Ammon's horn (tissue), 1 donor: Measurements from ENCODE around the gene DCAF10.
"Not testable (repeated sequence)": the region's sequence is repeated elsewhere in the genome, so short reads cannot be mapped to it uniquely, and the experiment has no call there.

ENCODE experiments used
- DNase-seq: peaks from one replicate; pipeline ENCODE4 v3.0.0-alpha.2; 2016; ENCODE audit warnings: low spot score

Gene DCAF10, protein sequence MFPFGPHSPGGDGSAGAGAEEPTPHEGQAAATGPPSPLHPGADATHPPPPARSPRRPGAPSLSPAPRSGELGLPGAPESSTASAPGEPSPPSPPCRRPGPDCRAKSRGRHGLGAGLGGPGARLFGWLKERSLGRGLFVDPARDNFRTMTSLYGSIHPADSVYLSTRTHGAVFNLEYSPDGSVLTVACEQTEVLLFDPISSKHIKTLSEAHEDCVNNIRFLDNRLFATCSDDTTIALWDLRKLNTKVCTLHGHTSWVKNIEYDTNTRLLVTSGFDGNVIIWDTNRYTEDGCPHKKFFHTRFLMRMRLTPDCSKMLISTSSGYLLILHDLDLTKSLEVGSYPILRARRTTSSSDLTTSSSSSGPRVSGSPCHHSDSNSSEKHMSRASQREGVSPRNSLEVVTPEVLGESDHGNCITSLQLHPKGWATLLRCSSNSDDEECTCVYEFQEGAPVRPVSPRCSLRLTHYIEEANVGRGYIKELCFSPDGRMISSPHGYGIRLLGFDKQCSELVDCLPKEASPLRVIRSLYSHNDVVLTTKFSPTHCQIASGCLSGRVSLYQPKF

DNA sequence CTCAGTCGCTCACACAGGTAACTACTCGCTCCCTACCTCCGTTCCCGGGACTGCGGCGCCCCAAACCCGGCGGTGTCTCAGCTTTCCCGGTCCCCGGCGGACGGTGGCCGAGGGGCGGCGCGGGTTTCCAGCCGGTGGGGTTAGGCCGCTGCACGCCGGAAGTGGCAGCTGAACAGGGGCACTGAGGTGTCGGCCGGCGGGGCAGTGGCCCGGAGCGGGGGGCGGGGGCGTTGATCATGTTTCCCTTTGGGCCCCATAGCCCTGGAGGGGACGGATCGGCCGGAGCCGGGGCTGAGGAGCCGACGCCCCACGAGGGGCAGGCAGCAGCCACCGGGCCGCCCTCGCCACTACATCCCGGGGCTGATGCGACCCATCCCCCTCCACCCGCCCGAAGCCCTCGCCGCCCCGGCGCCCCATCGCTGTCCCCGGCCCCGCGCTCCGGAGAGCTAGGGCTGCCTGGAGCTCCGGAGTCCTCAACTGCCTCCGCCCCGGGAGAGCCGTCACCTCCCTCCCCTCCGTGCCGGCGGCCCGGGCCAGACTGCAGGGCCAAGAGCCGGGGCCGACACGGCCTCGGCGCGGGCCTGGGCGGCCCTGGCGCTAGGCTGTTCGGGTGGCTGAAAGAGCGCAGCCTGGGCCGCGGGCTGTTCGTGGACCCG, at the start of gene DCAF10:
Gene DCAF10, plus strand, starts transcription at position 167 of the 656 bp plus-strand sequence. Its CDS starts 70 bp downstream, at position 237.
- DNase-seq = peak; percentile 79

DNA sequence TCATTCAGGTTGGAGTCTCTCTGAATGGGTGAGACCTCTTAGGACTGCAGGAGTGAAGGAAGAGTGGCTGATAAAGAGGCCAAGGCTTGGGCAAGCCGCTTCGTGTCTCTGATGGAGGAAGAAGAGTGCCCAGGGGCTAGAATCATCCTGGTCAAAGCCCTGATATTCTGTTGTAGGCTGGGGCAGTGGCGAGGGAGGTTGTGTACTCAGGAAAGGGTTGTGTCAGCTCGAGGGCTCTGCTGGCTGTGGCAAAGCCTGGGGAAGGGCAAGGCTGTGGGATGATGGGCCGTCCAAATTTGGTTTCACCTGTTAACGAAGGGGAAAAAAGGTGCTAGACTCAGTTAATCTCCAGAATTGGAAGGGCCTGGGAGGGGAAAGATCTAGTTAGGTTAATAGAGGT, 49.4 kb upstream of the DCAF10 start:
- no peak for DNase-seq

DNA sequence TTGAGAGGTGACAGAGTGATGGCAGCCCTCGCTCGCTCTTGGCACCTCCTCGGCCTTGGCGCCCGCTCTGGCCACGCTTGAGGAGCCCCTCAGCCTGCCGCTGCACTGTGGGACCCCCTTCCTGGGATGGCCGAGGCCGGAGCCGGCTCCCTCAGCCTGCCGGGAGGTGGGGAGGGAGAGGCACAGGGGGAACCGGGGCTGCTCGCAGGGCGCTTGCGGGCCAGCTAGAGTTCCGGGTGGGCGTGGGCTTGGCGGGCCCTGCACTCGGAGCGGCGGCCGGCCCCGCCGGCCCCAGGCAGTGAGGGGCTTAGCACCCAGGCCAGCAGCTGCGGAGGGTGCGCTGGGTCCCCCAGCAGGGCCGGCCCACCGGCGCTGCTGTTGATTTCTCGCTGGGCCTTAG, 48.9 kb upstream of the DCAF10 start:
- not testable (repeated sequence) for DNase-seq

DNA sequence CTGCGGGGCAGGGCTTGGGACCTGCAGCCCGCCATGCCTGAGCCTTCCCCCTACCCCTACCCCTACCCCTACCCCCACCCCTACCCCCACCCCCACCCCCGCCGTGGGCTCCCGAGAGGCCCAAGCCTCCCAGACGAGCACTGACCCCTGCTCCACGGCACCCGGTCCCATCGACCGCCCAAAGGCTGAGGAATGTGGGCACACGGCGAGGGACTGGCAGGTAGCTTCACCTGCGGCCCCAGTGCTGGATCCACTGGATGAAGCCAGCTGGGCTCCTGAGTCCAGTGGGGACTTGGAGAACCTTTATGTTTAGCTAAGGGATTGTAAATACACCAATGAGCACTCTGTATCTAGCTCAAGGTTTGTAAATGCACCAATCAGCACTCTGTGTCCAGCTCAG, 48.5 kb upstream of the DCAF10 start:
- not testable (repeated sequence) for DNase-seq

DNA sequence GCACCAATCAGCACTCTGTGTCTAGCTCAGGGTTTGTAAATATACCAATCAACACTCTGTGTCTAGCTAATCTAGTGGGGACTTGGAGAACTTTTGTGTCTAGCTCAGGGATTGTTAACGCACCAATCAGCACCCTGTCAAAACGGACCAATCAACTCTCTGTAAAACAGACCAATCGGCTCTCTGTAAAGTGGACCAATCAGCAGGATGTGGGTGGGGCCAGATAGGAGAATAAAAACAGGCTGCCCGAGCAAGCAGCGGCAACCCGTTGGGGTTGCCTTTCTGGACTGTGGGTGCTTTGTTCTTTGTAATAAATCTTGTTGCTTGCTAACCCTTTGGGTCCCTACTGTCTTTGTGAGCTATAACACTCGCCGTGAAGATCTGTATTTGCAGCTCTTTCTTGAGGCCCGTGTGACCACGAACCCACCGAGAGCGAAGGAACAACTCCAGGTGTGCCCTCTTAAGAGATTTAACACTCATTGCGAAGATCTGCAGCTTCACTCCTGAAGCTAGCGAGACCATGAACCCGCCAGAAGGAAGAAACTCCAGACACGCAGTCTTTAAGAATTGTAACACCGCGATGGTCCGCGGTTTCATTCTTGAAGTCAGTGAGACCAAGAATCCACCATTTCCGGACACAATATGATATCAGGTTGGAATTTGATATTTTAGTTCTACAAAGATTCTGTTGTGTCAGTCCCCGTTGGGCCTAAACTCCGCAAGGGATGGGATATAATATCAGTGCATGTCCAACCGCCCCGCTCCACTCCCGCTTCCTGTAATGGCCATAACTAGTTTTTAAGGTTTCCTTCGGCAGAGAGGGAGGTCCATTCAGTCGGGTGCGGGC, 47.7 kb upstream of the DCAF10 start:
- no peak for DNase-seq

DNA sequence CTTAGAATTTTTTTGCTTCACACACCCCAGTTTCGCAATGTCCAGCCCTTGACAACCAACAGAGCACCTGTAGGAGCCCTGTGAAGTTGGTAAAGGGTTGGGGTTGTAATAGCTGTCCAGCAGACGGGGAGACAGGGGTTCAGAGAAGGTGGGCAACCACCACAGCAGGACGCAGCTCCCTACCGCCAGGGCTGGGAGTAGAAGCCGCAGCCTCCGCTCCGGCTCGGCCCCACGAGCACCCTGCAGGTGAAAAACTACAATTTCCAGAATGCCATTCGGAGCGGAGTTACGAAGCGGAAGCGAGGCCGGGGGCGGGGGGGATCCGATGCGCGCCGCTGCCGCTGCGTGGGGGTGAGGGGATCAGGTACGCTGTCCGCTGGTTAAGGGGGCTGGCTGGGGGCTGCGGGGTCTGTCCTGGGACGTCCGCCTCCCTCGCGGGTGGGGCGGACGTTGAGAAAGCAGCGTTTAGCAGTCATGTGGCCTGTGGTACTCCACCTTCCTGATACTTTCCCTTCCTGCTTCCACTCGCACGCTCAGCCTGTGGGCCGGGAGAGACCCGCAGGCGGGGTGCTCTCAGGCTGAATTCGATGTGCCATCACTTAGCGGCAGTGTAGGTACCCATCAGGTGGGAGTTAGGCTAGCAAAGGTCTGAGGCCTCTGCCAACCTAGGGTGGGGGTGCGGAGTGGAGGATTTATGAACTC, 47.0 kb upstream of the DCAF10 start, which contains the start of gene TRMT10B:
Gene TRMT10B, plus strand, starts transcription at position 317 of the 702 bp plus-strand sequence. CDS start 8,127 bp downstream, outside the sequence.
- peak; percentile 81 for DNase-seq

DNA sequence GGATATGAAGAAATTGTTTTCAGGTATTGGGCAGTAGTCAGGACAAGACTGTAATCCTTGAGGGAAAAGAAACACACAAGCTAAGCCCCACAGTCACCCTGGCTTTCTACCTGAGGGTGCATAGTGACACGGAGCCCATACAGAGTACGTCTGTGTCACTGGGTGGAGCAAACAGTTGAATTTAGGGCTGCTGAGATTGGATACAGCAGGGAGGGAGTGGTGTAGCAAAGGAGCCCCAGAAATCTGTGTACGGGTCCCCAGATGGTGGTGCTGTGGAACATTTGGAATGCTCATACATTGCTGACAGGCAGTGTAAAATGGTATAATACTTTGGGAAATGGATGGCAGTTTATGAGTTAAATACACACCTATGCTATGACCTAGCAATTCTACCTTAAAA, 41.9 kb upstream of the DCAF10 start:
- DNase-seq = no peak

DNA sequence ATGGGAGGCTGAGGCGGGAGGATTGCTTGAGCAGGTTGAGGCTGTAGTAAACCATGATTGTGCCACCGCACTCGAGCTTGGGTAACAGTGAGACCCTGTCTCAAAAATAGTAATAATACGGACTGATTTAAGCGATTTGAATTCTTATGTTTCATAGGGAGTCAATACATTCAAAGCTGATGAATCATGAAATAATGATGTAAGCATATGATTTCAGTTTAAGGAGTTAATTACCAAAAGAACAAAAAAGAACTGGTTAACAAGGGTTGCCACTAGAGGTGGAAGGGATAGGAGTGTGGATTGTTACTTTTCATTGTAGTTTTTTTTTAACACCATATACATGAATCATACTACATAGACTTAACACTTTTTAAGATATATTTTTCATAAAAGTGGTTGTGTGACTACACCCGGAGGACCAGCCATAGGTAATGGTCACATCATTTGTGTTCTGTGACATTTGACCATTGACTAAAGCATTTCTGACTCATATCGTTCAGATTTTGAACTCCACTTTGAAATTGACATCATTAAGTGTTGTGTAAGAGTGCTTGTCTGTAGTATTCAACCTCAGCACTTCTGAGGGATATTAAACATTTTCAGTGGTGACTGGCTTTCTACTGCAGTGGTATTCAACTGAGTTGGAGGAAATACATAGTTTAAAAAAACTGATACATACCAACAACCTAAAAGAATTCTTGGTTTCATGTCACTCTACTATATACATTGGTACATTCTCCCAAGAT, 40.0 kb upstream of the DCAF10 start:
- no peak for DNase-seq

DNA sequence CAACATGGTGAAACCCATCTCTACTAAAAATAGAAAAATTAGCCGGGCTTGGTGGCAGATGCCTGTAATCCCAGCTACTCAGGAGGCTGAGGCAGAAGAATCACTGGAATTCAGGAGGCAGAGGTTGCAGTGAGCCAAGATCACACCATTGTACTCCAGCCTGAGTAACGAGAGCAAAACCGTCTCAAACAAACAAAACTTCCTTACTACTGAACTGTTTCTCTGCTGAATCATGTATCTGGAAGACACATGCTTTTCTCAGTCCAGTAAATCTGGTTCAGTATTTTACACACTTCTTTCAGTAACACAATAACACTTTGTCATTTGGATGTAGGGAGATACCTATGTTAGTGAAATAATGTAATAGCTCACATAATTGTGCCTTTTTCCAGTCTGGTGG, 39.1 kb upstream of the DCAF10 start:
- no peak for DNase-seq

DNA sequence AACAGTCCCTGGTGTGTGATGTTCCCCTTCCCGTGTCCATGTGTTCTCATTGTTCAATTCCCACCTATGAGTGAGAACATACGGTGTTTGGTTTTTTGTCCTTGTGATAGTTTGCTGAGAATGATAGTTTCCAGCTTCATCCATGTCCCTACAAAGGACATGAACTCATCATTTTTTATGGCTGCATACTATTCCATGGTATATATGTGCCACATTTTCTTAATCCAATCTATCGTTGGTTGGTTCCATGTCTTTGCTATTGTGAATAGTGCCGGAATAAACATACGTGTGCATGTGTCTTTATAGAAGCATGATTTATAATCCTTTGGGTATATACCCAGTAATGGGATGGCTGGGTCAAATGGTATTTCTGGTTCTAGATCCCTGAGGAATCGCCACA, 35.3 kb upstream of the DCAF10 start:
- not testable (repeated sequence) for DNase-seq

DNA sequence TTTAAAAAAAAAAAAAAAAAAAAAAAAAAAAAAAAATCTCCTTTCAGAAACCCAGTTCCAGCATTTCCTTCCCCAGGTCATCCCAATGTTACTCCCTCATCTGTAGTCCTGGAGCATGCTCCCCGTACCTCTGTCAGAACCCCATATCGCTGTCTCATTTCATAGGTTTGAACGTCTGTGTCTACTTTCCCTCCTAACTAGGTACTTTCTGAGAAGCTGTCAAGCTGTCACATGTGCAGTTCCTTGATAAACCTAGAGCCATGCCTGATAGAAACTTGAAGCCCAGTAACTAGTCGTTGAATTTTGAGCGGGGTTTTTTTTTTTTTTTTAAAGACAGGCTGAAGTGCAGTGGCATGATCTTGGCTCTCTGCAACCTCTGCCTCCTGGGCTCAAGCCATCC, 31.3 kb upstream of the DCAF10 start:
- no peak for DNase-seq

DNA sequence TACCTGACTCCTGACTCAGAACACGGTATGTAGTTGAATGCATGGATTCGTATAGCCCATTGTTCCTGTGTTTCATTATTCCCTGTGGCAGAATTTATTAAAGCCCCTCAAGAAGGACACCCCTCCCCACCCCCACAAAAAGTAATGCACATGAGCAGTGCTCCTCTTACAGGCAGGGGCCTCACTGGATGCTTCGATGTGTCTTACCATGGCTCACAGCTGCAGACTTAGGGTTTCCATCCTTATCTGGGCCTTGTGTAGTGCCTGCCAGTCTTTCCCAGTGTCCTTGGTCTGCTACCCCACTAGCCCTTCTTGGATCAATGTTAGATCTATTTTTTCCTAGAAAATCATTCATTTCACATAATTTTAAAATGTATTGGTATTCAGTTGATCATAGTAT, 30.6 kb upstream of the DCAF10 start:
- no peak for DNase-seq

DNA sequence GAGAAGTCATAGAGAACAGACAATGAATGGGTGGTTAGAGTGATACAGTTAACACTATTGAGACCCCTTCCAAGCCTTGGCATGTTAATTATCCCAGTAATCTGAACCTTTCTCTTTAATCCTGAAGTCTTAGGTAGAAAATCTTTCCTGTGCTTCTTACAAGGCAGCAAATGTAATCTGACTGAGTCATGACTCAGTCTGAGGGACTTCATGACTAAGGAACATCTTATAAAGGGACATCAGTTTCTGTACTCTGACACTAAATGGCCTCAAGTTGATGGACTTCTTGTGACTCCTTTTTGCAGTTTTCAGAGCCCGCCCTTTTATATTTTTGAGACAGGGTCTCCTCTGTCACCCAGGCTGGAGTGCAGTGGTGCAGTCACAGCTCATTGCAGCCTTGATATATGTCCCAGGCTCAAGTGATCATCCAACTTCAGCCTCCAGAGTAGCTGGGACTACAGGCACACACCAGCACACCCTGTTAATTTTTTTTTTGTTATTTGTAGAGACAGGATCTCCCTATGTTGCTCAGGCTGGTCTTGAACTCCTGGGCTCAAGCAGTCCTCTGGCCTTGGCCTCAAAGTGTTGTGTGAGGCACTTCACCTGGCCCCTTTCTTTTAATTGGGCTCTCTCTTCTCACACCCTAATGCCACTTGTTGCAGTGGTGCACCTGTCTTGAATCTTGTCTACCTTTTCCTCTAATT, 25.2 kb upstream of the DCAF10 start:
- DNase-seq = no peak

DNA sequence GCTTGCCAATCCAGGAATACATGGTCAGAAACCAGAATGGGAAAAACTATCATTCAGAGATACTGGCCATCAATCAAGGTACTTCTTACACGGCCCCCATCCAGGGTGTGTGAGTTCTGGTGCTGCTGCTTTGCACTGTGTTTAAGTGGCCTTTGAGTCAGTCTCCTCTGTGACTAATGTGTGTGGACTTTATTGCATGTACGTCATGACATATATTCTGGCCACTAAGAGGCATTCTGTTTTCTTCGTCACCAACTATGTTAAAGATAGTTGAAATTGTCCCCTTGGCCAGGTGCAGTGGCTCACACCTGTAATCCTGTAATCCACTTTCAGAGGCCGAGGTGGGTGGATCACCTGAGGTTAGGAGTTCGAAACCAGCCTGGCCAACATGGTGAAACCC, 24.3 kb upstream of the DCAF10 start:
- DNase-seq = no peak

DNA sequence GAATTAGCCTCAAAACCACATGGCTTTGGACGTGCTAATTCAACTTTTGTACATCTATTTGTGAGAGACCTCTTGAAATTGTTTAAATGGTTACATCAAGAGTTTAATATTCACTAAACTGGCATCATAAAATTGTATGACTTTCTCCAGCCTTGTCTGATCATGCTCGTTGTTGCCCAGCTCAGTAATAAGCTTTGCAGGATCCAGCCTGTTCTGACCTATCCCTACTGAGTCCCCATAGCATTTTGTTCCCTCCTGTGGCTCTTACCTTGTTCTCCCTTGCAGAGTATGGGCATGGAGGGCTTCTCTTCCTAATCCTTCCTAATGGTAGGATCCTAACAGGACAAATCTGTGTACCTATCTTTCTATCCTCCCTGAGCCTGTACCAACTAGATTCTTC, 22.1 kb upstream of the DCAF10 start:
- DNase-seq = no peak

DNA sequence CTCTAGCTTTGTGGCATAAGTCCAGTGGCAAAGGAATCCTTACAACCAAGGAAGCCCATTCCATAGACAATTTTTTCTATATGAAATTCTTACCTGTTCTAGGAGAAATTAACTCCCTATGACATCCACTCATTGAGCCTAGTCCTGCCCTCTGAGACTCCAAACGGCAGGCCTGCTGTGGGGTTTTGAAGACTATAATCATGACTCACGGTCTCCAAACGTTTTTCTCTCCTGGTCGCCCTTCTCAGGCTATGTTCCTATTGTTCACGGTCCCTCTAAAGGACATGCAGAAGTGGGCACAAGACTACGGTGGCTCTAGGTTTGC, 16.3 kb upstream of the DCAF10 start:
- no peak for DNase-seq

DNA sequence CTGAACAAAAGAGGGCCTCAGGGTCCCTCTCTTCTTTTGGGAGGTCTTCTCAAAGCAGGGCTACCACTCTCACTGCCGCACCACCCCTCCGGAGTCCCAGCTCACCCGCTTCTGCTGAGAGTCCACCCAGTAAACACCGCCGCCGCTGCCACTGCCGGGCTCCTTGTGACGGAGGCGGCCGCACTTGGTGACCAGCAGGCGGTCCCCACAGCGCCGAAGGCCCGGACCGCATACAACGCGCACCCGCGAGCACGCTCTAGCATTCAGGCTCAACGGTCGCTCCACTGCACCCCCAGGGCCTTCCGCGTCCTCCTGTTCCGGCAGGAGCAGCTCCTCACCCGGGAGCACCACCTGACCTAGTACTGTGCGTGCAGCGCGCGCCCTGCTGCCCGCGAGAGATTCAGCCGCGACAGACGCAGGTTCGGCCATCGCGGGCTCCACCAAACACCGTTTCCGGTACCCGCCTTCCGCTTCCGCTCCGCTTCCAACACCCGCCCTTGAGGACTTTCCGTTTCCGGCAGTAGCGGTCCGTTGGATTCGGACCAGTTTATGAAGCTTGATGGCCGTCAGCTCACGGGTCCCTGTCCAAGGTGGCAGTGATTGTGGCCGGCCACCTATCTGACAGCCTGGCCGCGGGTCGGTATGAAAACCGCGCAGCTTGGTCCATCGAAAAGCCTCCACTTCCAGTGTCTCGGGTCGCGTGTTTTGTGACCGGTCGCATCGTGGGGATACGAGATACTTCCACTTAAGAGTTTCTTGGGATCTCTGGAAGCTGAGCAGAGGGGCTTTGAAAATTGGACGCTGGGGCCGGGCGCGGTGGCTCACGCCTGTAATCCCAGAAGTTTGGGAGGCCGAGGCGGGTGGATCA, 15.7 kb upstream of the DCAF10 start, which contains the start of gene EXOSC3:
Gene EXOSC3, minus strand, starts transcription at position 449 of the 868 bp plus-strand sequence. Its CDS starts 20 bp downstream, at position 429.
- DNase-seq = peak; percentile 94

DNA sequence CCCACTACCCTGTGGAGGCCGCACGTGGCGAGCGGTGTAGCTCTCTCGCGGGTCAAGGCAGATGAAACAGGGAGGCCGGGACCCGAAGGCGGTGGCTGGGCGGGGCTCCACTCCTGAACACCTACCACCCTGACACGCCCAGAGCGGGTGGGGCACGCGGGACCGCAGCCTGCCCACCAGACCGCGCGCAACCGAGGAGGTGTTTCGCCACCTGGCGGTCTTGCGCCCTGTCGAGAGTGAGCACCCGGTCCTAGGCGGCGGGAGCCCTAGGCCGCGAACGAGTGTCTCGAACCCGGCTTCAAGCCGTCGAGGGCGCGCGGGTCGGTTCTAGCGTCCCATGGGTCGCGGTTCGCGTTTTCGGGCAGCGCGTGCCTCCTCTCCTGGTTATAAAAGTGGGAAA, 13.5 kb upstream of the DCAF10 start:
- no peak for DNase-seq

DNA sequence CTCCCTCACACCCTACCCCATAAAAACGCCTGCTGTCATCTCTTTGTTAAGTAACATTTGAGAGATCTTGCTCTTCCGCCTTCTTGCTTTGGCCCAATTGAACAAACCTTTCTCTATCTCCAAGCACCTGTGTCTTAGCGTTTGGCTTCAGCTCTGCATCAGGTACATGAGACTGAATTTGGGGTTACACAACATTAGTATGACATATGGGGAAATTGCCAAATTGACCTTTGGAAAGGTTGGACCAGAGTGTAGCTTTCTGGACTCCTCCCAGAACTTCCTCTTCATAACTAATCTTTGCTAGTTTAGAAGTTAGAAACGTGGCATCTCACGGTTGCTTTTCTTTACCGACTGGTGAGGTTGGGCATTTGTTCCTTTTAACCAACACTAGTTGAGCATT, 12.3 kb upstream of the DCAF10 start:
- no peak for DNase-seq
